ENCODE results near the gene GYPB. TPM values are rescaled to one million over a fixed set of nuclear protein-coding genes. Genes with fewer than 3 reads are reported as not detected.
"Not testable (repeated sequence)": the region's sequence is repeated elsewhere in the genome, so short reads cannot be mapped to it uniquely, and the experiment has no call there.

GYPB gene
- not detected in 2 replicates for total RNA-seq (2014; rRNA removed; shearing (Covaris generic))

- DNase-seq (ENCODE audit: low read depth in 1 of 2, low spot score in 2 of 2); H3K9me3 ChIP-seq (replicated peaks); H3K27ac ChIP-seq: not testable (repeated sequence)
These were observed at the start of gene GYPB for GRCh38 chr4:144019277-144019676. GYPB (minus strand) TSS chr4:144019380; CDS start chr4:144019287, 93 bp downstream.

GRCh38 chr4:144061556-144061955 is 42.4 kb upstream of the GYPB start:
- not testable (repeated sequence) for H3K36me3 ChIP-seq; DNase-seq (ENCODE audit: low read depth in 1 of 2, low spot score in 2 of 2); H3K4me1 ChIP-seq (replicated peaks); H3K27ac ChIP-seq; H3K4me3 ChIP-seq; H3K27me3 ChIP-seq (replicated peaks); H3K9me3 ChIP-seq (replicated peaks)

More at GRCh38 chr4:144019277-144019676, at the start of gene GYPB:
- not testable (repeated sequence) for H3K4me3 ChIP-seq; H3K36me3 ChIP-seq; H3K4me1 ChIP-seq (replicated peaks); H3K27me3 ChIP-seq (replicated peaks)

- not testable (repeated sequence) for DNase-seq (ENCODE audit: low read depth in 1 of 2, low spot score in 2 of 2); H3K27me3 ChIP-seq (replicated peaks); H3K4me1 ChIP-seq (replicated peaks); H3K4me3 ChIP-seq; H3K9me3 ChIP-seq (replicated peaks); H3K36me3 ChIP-seq; H3K27ac ChIP-seq
These were observed 41.2 kb upstream of the GYPB start for GRCh38 chr4:144060234-144060859.

- Histone ChIP-seq H3K27ac (no peak overlapping the region), H3K4me3 (no peak overlapping the region), H3K27me3 (replicated peaks) (no peaks in the 10 kb centered on the region), H3K9me3 (replicated peaks) (no peaks in the 10 kb centered on the region), H3K36me3 (no peaks in the 10 kb centered on the region), H3K4me1 (replicated peaks) (no peaks in the 10 kb centered on the region)
- no peak for DNase-seq (ENCODE audit: low read depth in 1 of 2, low spot score in 2 of 2)
These were observed 37.6 kb upstream of the GYPB start for GRCh38 chr4:144056800-144057199.

GRCh38 chr4:144055336-144055735 is 36.2 kb upstream of the GYPB start:
- not testable (repeated sequence) for H3K4me1 ChIP-seq (replicated peaks); H3K36me3 ChIP-seq; DNase-seq (ENCODE audit: low read depth in 1 of 2, low spot score in 2 of 2); H3K27ac ChIP-seq; H3K9me3 ChIP-seq (replicated peaks); H3K27me3 ChIP-seq (replicated peaks); H3K4me3 ChIP-seq

GRCh38 chr4:144051494-144051893 is 32.3 kb upstream of the GYPB start:
- H3K9me3 ChIP-seq (replicated peaks); DNase-seq (ENCODE audit: low read depth in 1 of 2, low spot score in 2 of 2); H3K27me3 ChIP-seq (replicated peaks); H3K36me3 ChIP-seq; H3K4me1 ChIP-seq (replicated peaks); H3K27ac ChIP-seq; H3K4me3 ChIP-seq: not testable (repeated sequence)

GRCh38 chr4:144050631-144051030 is 31.5 kb upstream of the GYPB start:
- not testable (repeated sequence) for H3K27ac ChIP-seq; DNase-seq (ENCODE audit: low read depth in 1 of 2, low spot score in 2 of 2); H3K9me3 ChIP-seq (replicated peaks); H3K4me3 ChIP-seq; H3K4me1 ChIP-seq (replicated peaks); H3K27me3 ChIP-seq (replicated peaks); H3K36me3 ChIP-seq

GRCh38 chr4:144049495-144050424 is 30.6 kb upstream of the GYPB start:
- not testable (repeated sequence) for DNase-seq (ENCODE audit: low read depth in 1 of 2, low spot score in 2 of 2); H3K4me3 ChIP-seq; H3K4me1 ChIP-seq (replicated peaks); H3K36me3 ChIP-seq; H3K27ac ChIP-seq; H3K27me3 ChIP-seq (replicated peaks); H3K9me3 ChIP-seq (replicated peaks)

- H3K27me3 ChIP-seq (replicated peaks); H3K9me3 ChIP-seq (replicated peaks); H3K36me3 ChIP-seq; DNase-seq (ENCODE audit: low read depth in 1 of 2, low spot score in 2 of 2); H3K4me3 ChIP-seq; H3K4me1 ChIP-seq (replicated peaks): not testable (repeated sequence)
- H3K27ac ChIP-seq, result peak overlapping the region; percentile 65
These were observed 25.8 kb upstream of the GYPB start for GRCh38 chr4:144044936-144045335.

GRCh38 chr4:144032580-144032979 is 13.4 kb upstream of the GYPB start:
- not testable (repeated sequence) for H3K9me3 ChIP-seq (replicated peaks); H3K27ac ChIP-seq; H3K27me3 ChIP-seq (replicated peaks); DNase-seq (ENCODE audit: low read depth in 1 of 2, low spot score in 2 of 2); H3K4me3 ChIP-seq; H3K36me3 ChIP-seq; H3K4me1 ChIP-seq (replicated peaks)

GRCh38 chr4:144031875-144032274 is 12.7 kb upstream of the GYPB start:
- not testable (repeated sequence) for DNase-seq (ENCODE audit: low read depth in 1 of 2, low spot score in 2 of 2); H3K9me3 ChIP-seq (replicated peaks); H3K4me1 ChIP-seq (replicated peaks); H3K4me3 ChIP-seq; H3K27ac ChIP-seq; H3K27me3 ChIP-seq (replicated peaks); H3K36me3 ChIP-seq

- H3K36me3 ChIP-seq; H3K4me1 ChIP-seq (replicated peaks); H3K4me3 ChIP-seq; H3K27me3 ChIP-seq (replicated peaks); H3K27ac ChIP-seq; DNase-seq (ENCODE audit: low read depth in 1 of 2, low spot score in 2 of 2); H3K9me3 ChIP-seq (replicated peaks): not testable (repeated sequence)
These were observed 12.2 kb upstream of the GYPB start for GRCh38 chr4:144031369-144031768.

GRCh38 chr4:144030708-144031107 is 11.5 kb upstream of the GYPB start:
- H3K4me1 ChIP-seq (replicated peaks); H3K4me3 ChIP-seq; H3K36me3 ChIP-seq; H3K9me3 ChIP-seq (replicated peaks); H3K27me3 ChIP-seq (replicated peaks); DNase-seq (ENCODE audit: low read depth in 1 of 2, low spot score in 2 of 2); H3K27ac ChIP-seq: not testable (repeated sequence)

GRCh38 chr4:144026682-144027081 is 7.5 kb upstream of the GYPB start:
- not testable (repeated sequence) for H3K36me3 ChIP-seq; H3K27me3 ChIP-seq (replicated peaks); H3K4me1 ChIP-seq (replicated peaks); DNase-seq (ENCODE audit: low read depth in 1 of 2, low spot score in 2 of 2); H3K27ac ChIP-seq; H3K4me3 ChIP-seq; H3K9me3 ChIP-seq (replicated peaks)

Measured in SJSA1 (cell line).